Cardiac fibroblast (primary cell): ENCODE results near the gene RNF141.
A peak's percentile ranks its signal among the peaks of the same experiment; 100 is the strongest.

ENCODE experiments used
- DNase-seq, 2 donors: peaks; one replicate each; pipeline versions ENCODE4 v3.0.0 to v3.0.0-alpha.2; 2010; ENCODE audit warnings: low read depth in 2 of 2
- H3K4me3 ChIP-seq, 2 donors: replicated peaks in 1 of 2; 1 replicate in 1 of 2; 2 replicates in 1 of 2; pipeline ENCODE4 v1.5.1; 2011; ENCODE audit warnings: low read depth in 2 of 2, low read length in 2 of 2, mild to moderate bottlenecking in 2 of 2, moderate library complexity in 1 of 2
- CTCF ChIP-seq: IDR thresholded peaks from one replicate; pipeline ENCODE4 v1.5.1; 2011; ENCODE audit warnings: low read depth, mild to moderate bottlenecking, low read length, inconsistent platforms

The RNF141 gene

GRCh38 chr11:10550503-10551289 is 9.7 kb upstream of the RNF141 start:
- peak; percentile 38 to 67 for DNase-seq
- no peak overlapping the region for H3K4me3 ChIP-seq
- TF ChIP-seq CTCF = no peak

DNA sequence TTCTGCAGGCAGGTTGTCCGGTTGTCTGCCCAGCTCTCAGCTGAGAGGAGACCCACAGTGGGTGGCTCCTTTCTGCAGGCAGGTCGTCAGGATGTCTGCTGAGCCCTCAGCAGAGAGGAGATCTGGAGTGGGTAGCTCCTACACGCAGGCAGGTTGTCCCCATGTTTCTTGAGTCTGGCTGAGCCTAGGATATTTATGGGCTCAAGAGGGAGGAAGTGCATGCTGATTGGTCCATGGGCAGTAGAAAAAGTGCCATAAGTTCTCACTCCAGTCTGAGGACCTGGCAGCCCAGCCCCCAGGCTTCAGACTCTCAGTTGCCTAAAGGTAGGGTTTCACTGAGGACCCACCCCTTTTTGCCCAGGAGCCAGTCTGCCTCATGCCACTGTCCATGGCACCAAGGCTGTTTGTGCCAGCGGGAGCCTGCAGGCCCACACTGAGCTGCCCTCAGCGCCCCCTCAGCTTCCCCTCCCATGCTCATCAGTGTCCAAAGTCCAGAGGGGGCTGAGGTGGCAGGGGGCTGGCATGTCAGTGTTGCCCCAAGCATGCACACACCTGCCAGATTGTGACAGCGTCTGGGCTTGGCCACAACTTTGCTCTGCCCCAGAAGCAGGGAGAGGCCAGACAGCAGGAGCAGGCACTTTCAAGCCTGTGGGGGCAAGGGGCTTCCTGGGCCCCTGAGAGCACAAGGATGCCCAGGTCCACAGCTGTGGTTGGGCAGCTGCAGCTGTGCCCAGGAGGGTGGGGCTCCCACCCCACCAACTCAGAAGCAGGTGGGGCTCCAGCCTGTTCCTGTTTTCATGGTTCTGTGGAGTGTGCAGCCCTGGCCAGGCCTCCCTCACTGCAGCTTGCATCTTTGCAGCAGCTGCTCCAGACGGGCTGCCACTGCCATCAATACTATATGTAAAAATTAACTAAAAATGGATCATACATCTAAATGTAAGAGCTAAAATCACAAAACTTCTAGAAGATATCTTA is 3.8 kb upstream of the RNF141 start:
- TF ChIP-seq CTCF = no peak
- H3K4me3 ChIP-seq = no peak overlapping the region
- DNase-seq = no peak

- H3K4me3 ChIP-seq = no peak overlapping the region
- no peak for TF ChIP-seq CTCF
- no peak for DNase-seq
Observed at GRCh38 chr11:10543782-10544181, 2.8 kb upstream of the RNF141 start.

- no peak for TF ChIP-seq CTCF
- no peak overlapping the region for H3K4me3 ChIP-seq
- no peak for DNase-seq
Observed at GRCh38 chr11:10542776-10543175, 1.8 kb upstream of the RNF141 start.

GRCh38 chr11:10541561-10541930 is 559 bp upstream of the RNF141 start:
- DNase-seq = no peak
- H3K4me3 ChIP-seq = peak overlapping the region in 1 of 2 donors; percentile 87
- no peak for TF ChIP-seq CTCF

DNA sequence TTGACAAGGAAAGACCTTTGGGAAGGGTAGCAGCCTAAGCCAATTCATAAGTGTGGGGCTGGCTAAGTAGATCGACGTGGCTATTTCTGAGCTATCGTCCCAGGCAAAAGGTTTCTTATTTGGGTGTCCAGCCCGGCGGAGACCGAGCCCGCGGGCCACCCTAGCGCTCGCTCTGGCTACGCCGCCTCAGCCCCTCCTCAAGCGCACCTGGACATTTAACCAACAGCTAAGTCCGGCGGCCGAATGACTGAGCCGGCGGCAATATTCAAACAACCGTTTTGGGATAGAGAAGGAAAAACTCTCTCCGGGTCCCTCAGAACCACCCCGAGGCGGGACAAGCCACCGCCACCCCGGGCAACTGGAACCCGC is 457 bp downstream of the RNF141 start:
- no peak for TF ChIP-seq CTCF
- peak overlapping the region; percentile 76 to 87 for H3K4me3 ChIP-seq
- peak; percentile 38 for DNase-seq
